Progenitor cell of endocrine pancreas (in vitro differentiated cells): Measurements from ENCODE around the gene LEMD1. TPM values are rescaled to one million over a fixed set of nuclear protein-coding genes. Genes with fewer than 3 reads are reported as not detected.
A peak's percentile ranks its signal among the peaks of the same experiment; 100 is the strongest.

Experiments
- DNase-seq: peaks from one replicate; pipeline ENCODE4 v3.0.0; 2021; ENCODE audit warnings: low spot score; ENCODE audit not compliant: unreplicated experiment
- H3K27ac Mint-ChIP-seq: 2 replicates; pipeline ENCODE4 v1.8.0; 2021; ENCODE audit warnings: mild to moderate bottlenecking, moderate library complexity, mixed read lengths
- H3K27me3 Mint-ChIP-seq: 2 replicates; pipeline ENCODE4 v1.8.0; 2021; ENCODE audit warnings: mixed read lengths
- H3K36me3 Mint-ChIP-seq: 2 replicates; pipeline ENCODE4 v1.8.0; 2022; ENCODE audit warnings: mixed read lengths; ENCODE audit not compliant: insufficient read depth
- H3K4me1 Mint-ChIP-seq: 2 replicates; pipeline ENCODE4 v1.8.0; 2021; ENCODE audit warnings: low read depth, mixed read lengths
- H3K4me3 Mint-ChIP-seq: 2 replicates; pipeline ENCODE4 v1.8.0; 2021; ENCODE audit warnings: low read depth, mild to moderate bottlenecking, moderate library complexity, mixed read lengths
- H3K9me3 Mint-ChIP-seq: 2 replicates; pipeline ENCODE4 v1.8.0; 2021; ENCODE audit warnings: low read depth, mixed read lengths
- total RNA-seq: library from RNA; stranded (reverse); gene quantifications from 2 replicates; pipeline ENCODE4 v1.2.1, GENCODE V29; 2021
- TF ChIP-seq, protein P1 (sequence below): fragments of 200-600 bp; sonication (generic); IDR thresholded peaks from one replicate; pipeline ENCODE4 v1.5.0; 2021; ENCODE audit warnings: antibody characterized with exemption, mild to moderate bottlenecking; ENCODE audit not compliant: unreplicated experiment

Gene LEMD1
- total RNA-seq, 1 donor from 2014 or later = 13.9 TPM

GRCh38 chr1:205438213-205439158, 16.6 kb upstream of the LEMD1 start:
- no peak for DNase-seq

DNA sequence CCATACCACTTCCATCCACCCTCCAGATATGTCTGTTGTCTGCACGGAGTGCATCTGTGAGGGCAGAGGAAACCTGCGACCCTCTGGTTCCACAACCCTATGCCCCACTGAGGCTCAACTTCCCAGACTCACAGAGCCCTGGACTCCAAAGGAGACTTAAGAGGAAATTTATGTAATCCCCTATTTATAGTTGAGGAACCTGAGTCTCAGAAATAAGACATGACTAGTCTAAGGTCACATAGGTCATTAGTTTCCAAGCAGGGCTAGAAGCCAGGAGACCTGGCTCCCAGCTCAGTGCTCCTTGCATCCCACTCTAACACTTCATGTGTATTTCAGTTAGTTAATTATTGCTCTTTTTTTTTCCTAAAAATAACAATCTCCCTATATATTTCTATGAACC, 15.7 kb upstream of the LEMD1 start:
- no peak overlapping the region for H3K4me3 Mint-ChIP-seq
- peaks cover 19% of the 10 kb centered on the region for H3K4me1 Mint-ChIP-seq
- no peak for DNase-seq
- TF ChIP-seq, protein P1, sequence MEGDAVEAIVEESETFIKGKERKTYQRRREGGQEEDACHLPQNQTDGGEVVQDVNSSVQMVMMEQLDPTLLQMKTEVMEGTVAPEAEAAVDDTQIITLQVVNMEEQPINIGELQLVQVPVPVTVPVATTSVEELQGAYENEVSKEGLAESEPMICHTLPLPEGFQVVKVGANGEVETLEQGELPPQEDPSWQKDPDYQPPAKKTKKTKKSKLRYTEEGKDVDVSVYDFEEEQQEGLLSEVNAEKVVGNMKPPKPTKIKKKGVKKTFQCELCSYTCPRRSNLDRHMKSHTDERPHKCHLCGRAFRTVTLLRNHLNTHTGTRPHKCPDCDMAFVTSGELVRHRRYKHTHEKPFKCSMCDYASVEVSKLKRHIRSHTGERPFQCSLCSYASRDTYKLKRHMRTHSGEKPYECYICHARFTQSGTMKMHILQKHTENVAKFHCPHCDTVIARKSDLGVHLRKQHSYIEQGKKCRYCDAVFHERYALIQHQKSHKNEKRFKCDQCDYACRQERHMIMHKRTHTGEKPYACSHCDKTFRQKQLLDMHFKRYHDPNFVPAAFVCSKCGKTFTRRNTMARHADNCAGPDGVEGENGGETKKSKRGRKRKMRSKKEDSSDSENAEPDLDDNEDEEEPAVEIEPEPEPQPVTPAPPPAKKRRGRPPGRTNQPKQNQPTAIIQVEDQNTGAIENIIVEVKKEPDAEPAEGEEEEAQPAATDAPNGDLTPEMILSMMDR = no peak
- H3K27me3 Mint-ChIP-seq = peaks cover 19% of the 10 kb centered on the region
- no peaks in the 10 kb centered on the region for H3K36me3 Mint-ChIP-seq
- no peak overlapping the region for H3K27ac Mint-ChIP-seq
- H3K9me3 Mint-ChIP-seq = no peaks in the 10 kb centered on the region

More at GRCh38 chr1:205438213-205439158, 16.6 kb upstream of the LEMD1 start:
- Mint-ChIP-seq H3K27ac (no peak overlapping the region), H3K9me3 (no peaks in the 10 kb centered on the region), H3K36me3 (no peaks in the 10 kb centered on the region), H3K4me3 (no peak overlapping the region), H3K27me3 (peaks cover 19% of the 10 kb centered on the region), H3K4me1 (peaks cover 24% of the 10 kb centered on the region)
- TF ChIP-seq, protein P1 = peak; percentile 43

DNA sequence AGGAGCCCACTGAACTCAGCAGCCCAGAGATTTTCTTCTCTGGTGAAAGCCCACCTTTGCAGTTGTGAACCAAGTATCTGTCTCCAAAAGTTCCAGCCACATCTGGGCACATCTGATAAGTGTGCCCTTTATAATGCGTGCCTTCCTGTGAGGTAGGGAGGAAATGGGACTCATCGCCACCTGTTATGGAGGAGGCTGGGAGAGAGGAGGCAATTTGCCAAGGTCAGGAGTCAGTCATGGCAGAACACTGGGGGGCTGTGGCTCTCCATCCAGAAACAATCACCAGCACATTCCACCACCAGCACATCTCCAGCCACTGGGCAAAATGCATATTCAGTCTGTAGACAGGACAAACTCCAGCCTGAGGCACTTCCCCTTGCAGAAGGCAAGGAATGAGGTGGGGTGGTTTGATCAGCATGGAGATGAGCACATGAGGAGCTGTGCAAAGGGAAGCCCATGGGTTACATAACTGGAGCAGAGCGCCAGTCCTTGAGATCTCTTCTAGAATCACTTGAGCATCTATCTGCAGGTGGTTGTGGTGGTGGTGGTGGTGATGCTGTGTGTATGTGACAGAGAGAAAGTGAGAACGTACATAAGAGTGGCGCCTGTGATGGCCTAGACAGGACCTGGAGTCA, 15.0 kb upstream of the LEMD1 start:
- H3K27ac Mint-ChIP-seq = no peak overlapping the region
- no peak for DNase-seq
- no peaks in the 10 kb centered on the region for H3K36me3 Mint-ChIP-seq
- peaks cover 24% of the 10 kb centered on the region for H3K27me3 Mint-ChIP-seq
- H3K9me3 Mint-ChIP-seq = no peaks in the 10 kb centered on the region
- H3K4me1 Mint-ChIP-seq = peaks cover 14% of the 10 kb centered on the region
- TF ChIP-seq, protein P1 = no peak
- H3K4me3 Mint-ChIP-seq = no peak overlapping the region

DNA sequence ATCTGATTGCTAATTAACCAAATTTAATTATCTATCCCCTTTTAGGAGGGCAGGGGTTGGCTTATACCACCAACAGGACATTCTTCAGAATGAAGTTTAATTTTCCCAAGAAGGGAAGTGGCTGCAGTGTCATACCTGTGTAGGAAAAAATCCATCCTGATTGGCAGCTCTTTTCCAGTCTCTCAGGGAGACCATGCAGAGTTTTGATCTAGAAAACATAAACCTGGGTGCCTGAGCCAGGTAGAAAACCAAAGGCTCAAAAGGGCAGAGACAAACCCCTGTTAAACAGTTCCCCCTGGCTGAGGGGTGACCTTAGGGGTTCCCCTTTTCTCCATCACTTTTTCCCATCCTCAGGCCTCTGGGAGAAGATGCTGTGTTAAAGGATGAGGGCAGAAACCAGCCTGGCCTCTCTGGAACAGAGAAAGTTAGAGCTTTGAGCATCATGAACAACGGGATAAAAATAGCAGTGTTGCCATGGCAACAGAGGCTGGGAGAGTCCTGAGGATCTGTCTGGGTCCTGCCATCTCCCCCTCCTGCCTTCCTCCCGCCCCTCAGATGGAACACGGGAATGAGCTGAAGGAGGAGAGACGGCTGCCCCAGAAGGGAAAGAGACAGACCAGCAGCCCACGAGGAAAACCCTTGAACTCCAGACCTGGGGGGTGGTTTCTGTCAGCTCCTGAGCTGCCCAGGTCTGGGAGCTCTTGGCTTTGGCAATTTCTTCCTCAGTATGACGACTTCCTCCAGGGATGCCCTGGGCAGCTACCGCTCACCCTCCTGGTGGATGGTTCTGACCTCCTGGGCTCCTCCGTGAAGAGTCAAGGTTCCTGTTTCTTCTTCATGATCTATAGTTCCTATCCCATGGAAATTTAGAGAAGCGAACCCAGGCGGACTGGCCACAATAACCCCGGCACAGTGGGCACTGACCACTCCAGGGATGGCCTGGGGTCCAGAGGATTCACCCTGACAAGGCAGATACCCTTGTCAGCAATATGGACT, 14.0 kb upstream of the LEMD1 start:
- H3K9me3 Mint-ChIP-seq = no peaks in the 10 kb centered on the region
- H3K27me3 Mint-ChIP-seq = peaks cover 25% of the 10 kb centered on the region
- no peaks in the 10 kb centered on the region for H3K36me3 Mint-ChIP-seq
- no peak overlapping the region for H3K27ac Mint-ChIP-seq
- no peak for DNase-seq
- TF ChIP-seq, protein P1 = no peak
- H3K4me1 Mint-ChIP-seq = peaks cover 4% of the 10 kb centered on the region
- H3K4me3 Mint-ChIP-seq = no peak overlapping the region
